Liver (tissue), 9 donors: ENCODE data around the gene NR2F1. TPM values are rescaled to one million over a fixed set of nuclear protein-coding genes. Genes with fewer than 3 reads are reported as not detected.

Experiments
- DNase-seq: peaks from one replicate; pipeline ENCODE4 v3.0.0-alpha.2; 2017; ENCODE audit warnings: low spot score
- H3K27ac ChIP-seq, 2 donors: one replicate each; pipeline ENCODE4 v1.7.0; 2013; ENCODE audit warnings: inconsistent platforms in 2 of 2, low read length in 2 of 2, control low read depth in 1 of 2, low read depth in 1 of 2, mild to moderate bottlenecking in 1 of 2
- H3K27me3 ChIP-seq, 4 donors: one replicate each; pipeline versions ENCODE4 v1.6.1 to v1.7.0; 2013; ENCODE audit warnings: low read length in 3 of 4, inconsistent platforms in 1 of 4, mild to moderate bottlenecking in 1 of 4, moderate library complexity in 1 of 4; ENCODE audit not compliant: control insufficient read depth in 4 of 4, insufficient read depth in 4 of 4
- H3K36me3 ChIP-seq, 4 donors: one replicate each; pipeline versions ENCODE4 v1.6.1 to v1.7.0; 2013; ENCODE audit warnings: low read length in 3 of 4, mild to moderate bottlenecking in 3 of 4, low read depth in 1 of 4, moderate library complexity in 1 of 4; ENCODE audit not compliant: control insufficient read depth in 4 of 4, insufficient read depth in 3 of 4
- H3K4me1 ChIP-seq, 4 donors: one replicate each; pipeline versions ENCODE4 v1.6.1 to v1.7.0; 2013; ENCODE audit warnings: low read length in 3 of 4, mild to moderate bottlenecking in 3 of 4, moderate library complexity in 1 of 4; ENCODE audit not compliant: control insufficient read depth in 4 of 4, insufficient read depth in 4 of 4
- H3K4me3 ChIP-seq, 3 donors: one replicate each; pipeline versions ENCODE4 v1.6.1 to v1.7.0; 2013; ENCODE audit warnings: low read length in 3 of 3, control low read depth in 1 of 3, low read depth in 1 of 3, mild to moderate bottlenecking in 1 of 3
- H3K9ac ChIP-seq, 2 donors: one replicate each; pipeline ENCODE4 v1.7.0; 2013; ENCODE audit warnings: low read length in 2 of 2, mild to moderate bottlenecking in 2 of 2, moderate library complexity in 2 of 2, control low read depth in 1 of 2, low read depth in 1 of 2
- H3K9me3 ChIP-seq, 4 donors: one replicate each; pipeline versions ENCODE4 v1.6.1 to v1.7.0; 2013; ENCODE audit warnings: low read length in 3 of 4; ENCODE audit not compliant: control insufficient read depth in 4 of 4
- EGR1 ChIP-seq, 2 donors: IDR thresholded peaks; 2 replicates each; pipeline ENCODE4 v1.6.1; 2016 to 2018; ENCODE audit warnings: antibody characterized with exemption in 2 of 2, low read depth in 2 of 2
- FOXA2 ChIP-seq: IDR thresholded peaks from 2 replicates; pipeline ENCODE4 v1.6.1; 2016; ENCODE audit warnings: antibody characterized with exemption
- GABPA ChIP-seq, 2 donors: IDR thresholded peaks in 1 of 2; conservative IDR thresholded peaks in 1 of 2; 2 replicates each; pipeline ENCODE4 v1.6.1; 2016; ENCODE audit warnings: antibody characterized with exemption in 2 of 2, mild to moderate bottlenecking in 1 of 2, moderate library complexity in 1 of 2
- HNF4A ChIP-seq, 2 donors: conservative IDR thresholded peaks; 2 replicates each; pipeline ENCODE4 v1.6.1; 2016; ENCODE audit warnings: antibody characterized with exemption in 2 of 2, mild to moderate bottlenecking in 2 of 2
- HNF4G ChIP-seq: IDR thresholded peaks from 2 replicates; pipeline ENCODE4 v1.6.1; 2016; ENCODE audit warnings: antibody characterized with exemption
- JUND ChIP-seq, 2 donors: IDR thresholded peaks; 2 replicates each; pipeline ENCODE4 v1.6.1; 2016; ENCODE audit warnings: antibody characterized with exemption in 2 of 2
- NR2F2 ChIP-seq: IDR thresholded peaks from 2 replicates; pipeline ENCODE4 v1.6.1; 2016; ENCODE audit warnings: antibody characterized with exemption
- RAD21 ChIP-seq, 2 donors: IDR thresholded peaks; 2 replicates each; pipeline ENCODE4 v1.6.1; 2016; ENCODE audit warnings: antibody characterized with exemption in 2 of 2, mild to moderate bottlenecking in 2 of 2
- RXRA ChIP-seq, 2 donors: IDR thresholded peaks; 2 replicates each; pipeline ENCODE4 v1.6.1; 2017 to 2018; ENCODE audit warnings: antibody characterized with exemption in 2 of 2, mild to moderate bottlenecking in 1 of 2
- TAF1 ChIP-seq: conservative IDR thresholded peaks from 2 replicates; pipeline ENCODE4 v1.6.1; 2016; ENCODE audit warnings: antibody characterized with exemption, mild to moderate bottlenecking
- YY1 ChIP-seq: IDR thresholded peaks from 2 replicates; pipeline ENCODE4 v1.6.1; 2016; ENCODE audit warnings: antibody characterized with exemption, mild to moderate bottlenecking
- WGBS: extraction: QIAGEN DNeasy Blood & Tissue Kit; methylation state at CpG from one replicate; pipeline ENCODE4 v1.1.7; 2013; 5-methylcytosine and 5-hydroxymethylcytosine counted together
- polyA plus RNA-seq, 2 donors: library from polyadenylated mRNA; stranded (reverse) in 1 of 2; unstranded in 1 of 2; fragments of 200-250 nt in 1 of 2; fragments of >200 nt in 1 of 2; fragmentation: Nextera tagmentation in 1 of 2; extraction: Ambion mirVana in 1 of 2; gene quantifications; one replicate each; pipeline versions ENCODE4 v1.2.1 to v1.2.3, GENCODE V29; 2013 to 2015
- total RNA-seq, 2 donors: library from RNA; depleted of rRNA; stranded (reverse); fragments of >200 nt; gene quantifications; one replicate each; pipeline ENCODE4 v1.2.3, GENCODE V29; 2014
- TF ChIP-seq, protein P1 (sequence below): IDR thresholded peaks from 2 replicates; pipeline ENCODE4 v1.6.1; 2016; ENCODE audit warnings: antibody characterized with exemption
- TF ChIP-seq, protein P2 (sequence below): fragments of 150-350 bp; IDR thresholded peaks from 2 replicates; pipeline ENCODE4 v1.5.1; 2017; ENCODE audit warnings: improper control_type of control experiment, low read depth, low read length; ENCODE audit not compliant: missing input control
- TF ChIP-seq, protein P3 (sequence below): IDR thresholded peaks from 2 replicates; pipeline ENCODE4 v1.6.1; 2016; ENCODE audit warnings: antibody characterized with exemption
- TF ChIP-seq, protein P4 (sequence below): IDR thresholded peaks from 2 replicates; pipeline ENCODE4 v1.6.1; 2016; ENCODE audit warnings: antibody characterized with exemption
- donor health status: healthy.
- donor health status: healthy.
- donor health status: healthy.
- donor health status: healthy.
- donor health status: healthy.

The NR2F1 gene
- total and polyA plus RNA-seq, 4 donors: 3.9 to 13.0 (median 10.6) TPM

DNA sequence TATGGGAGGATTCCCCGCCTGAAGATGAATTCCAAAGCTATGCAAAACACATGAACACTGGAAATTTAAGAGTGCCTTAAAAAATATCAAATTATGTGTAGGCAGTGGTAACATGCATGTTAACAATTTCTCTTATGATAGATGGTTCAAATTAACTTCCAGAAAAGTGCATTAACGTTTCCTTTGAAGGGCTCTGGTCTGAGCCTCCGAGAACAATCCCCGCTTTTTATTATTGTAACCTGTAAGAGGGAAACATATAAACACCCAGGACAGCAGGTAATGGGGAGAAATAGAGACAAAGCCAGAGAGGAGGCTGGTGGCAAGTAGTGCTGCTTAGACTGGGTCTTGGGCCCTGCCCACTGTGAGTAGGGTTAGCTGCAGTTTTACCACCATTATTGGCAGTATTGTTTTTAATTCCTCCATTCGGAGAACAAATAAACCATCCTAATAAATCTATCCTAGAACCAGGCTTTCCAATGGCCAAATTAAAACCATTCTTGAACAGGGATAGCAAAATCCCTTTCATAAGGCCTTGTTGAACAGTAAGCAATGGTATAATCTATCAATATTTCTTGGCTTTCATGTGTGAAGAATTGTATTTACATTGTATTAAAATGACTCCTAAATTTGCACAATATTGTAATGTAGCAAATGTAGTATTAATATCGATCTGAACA, 6.3 kb downstream of the NR2F1 start (continued):
- TF ChIP-seq, protein P1, sequence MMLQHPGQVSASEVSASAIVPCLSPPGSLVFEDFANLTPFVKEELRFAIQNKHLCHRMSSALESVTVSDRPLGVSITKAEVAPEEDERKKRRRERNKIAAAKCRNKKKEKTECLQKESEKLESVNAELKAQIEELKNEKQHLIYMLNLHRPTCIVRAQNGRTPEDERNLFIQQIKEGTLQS: no peak
- TF ChIP-seq, protein P2, sequence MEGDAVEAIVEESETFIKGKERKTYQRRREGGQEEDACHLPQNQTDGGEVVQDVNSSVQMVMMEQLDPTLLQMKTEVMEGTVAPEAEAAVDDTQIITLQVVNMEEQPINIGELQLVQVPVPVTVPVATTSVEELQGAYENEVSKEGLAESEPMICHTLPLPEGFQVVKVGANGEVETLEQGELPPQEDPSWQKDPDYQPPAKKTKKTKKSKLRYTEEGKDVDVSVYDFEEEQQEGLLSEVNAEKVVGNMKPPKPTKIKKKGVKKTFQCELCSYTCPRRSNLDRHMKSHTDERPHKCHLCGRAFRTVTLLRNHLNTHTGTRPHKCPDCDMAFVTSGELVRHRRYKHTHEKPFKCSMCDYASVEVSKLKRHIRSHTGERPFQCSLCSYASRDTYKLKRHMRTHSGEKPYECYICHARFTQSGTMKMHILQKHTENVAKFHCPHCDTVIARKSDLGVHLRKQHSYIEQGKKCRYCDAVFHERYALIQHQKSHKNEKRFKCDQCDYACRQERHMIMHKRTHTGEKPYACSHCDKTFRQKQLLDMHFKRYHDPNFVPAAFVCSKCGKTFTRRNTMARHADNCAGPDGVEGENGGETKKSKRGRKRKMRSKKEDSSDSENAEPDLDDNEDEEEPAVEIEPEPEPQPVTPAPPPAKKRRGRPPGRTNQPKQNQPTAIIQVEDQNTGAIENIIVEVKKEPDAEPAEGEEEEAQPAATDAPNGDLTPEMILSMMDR: no peak
- no peak for TF ChIP-seq HNF4A (conservative IDR thresholded peaks at IDR 0.05)
- TF ChIP-seq EGR1 (IDR thresholded peaks at IDR 0.05; ENCODE audit: low read depth in 2 of 2): no peak
- no peak for TF ChIP-seq JUND (IDR thresholded peaks at IDR 0.05)
- no peak for TF ChIP-seq RAD21 (IDR thresholded peaks at IDR 0.05)
- no peak for TF ChIP-seq GABPA (IDR thresholded peaks at IDR 0.05 in 1 of 2, conservative IDR thresholded peaks at IDR 0.05 in 1 of 2)

DNA sequence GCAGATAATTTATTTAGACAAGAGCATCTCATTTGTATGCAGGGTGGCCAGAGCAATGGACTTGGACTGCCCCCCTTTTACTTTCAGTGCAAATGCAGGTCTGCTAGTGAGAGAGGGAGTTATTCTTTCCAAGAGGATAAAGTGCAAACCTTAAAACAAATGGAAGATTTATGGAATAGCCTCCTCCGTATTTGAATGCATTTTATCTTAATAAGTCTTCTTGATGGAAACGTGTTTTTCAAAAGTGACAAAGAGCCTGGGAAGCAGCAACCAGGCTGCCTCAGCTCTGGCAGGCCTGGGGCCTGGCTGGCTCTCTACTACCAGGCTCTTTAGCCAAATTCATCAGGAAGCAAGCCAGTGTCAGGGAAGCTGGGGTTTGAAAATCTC, 6.8 kb downstream of the NR2F1 start:
- Histone ChIP-seq H3K4me3 (no peak overlapping the region), H3K4me1 (peaks cover 0 to 8% (median 3%) of the 10 kb centered on the region in 4 donors), H3K27ac (no peak overlapping the region), H3K9me3 (no peaks in the 10 kb centered on the region), H3K36me3 (no peaks in the 10 kb centered on the region), H3K27me3 (peaks cover 0 to 2% (median 0%) of the 10 kb centered on the region in 4 donors), H3K9ac (no peak overlapping the region)
- TF ChIP-seq, protein P2: no peak
- TF ChIP-seq, protein P3, sequence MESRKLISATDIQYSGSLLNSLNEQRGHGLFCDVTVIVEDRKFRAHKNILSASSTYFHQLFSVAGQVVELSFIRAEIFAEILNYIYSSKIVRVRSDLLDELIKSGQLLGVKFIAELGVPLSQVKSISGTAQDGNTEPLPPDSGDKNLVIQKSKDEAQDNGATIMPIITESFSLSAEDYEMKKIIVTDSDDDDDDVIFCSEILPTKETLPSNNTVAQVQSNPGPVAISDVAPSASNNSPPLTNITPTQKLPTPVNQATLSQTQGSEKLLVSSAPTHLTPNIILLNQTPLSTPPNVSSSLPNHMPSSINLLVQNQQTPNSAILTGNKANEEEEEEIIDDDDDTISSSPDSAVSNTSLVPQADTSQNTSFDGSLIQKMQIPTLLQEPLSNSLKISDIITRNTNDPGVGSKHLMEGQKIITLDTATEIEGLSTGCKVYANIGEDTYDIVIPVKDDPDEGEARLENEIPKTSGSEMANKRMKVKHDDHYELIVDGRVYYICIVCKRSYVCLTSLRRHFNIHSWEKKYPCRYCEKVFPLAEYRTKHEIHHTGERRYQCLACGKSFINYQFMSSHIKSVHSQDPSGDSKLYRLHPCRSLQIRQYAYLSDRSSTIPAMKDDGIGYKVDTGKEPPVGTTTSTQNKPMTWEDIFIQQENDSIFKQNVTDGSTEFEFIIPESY: no peak
- TF ChIP-seq TAF1 (no peak), YY1 (no peak), JUND (IDR thresholded peaks at IDR 0.05) (no peak), GABPA (IDR thresholded peaks at IDR 0.05 in 1 of 2, conservative IDR thresholded peaks at IDR 0.05 in 1 of 2) (no peak), RXRA (IDR thresholded peaks at IDR 0.05) (no peak)
- TF ChIP-seq, protein P4, sequence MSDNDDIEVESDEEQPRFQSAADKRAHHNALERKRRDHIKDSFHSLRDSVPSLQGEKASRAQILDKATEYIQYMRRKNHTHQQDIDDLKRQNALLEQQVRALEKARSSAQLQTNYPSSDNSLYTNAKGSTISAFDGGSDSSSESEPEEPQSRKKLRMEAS: no peak
- no peak for DNase-seq
- 72% methylated on average over 2 of the region's 2 CpGs for WGBS

- Histone ChIP-seq H3K27me3 (peaks cover 0 to 3% (median under 1%) of the 10 kb centered on the region in 4 donors), H3K4me3 (no peak overlapping the region), H3K9ac (no peak overlapping the region), H3K27ac (no peak overlapping the region), H3K4me1 (peaks cover 0 to 5% (median 0%) of the 10 kb centered on the region in 4 donors), H3K9me3 (no peaks in the 10 kb centered on the region), H3K36me3 (no peaks in the 10 kb centered on the region)
- no peak for DNase-seq
- WGBS: 68% methylated on average over 3 of the region's 3 CpGs
- TF ChIP-seq HNF4G (no peak), FOXA2 (no peak), NR2F2 (no peak), TAF1 (no peak), HNF4A (conservative IDR thresholded peaks at IDR 0.05) (no peak), RXRA (IDR thresholded peaks at IDR 0.05) (no peak), EGR1 (IDR thresholded peaks at IDR 0.05; ENCODE audit: low read depth in 2 of 2) (no peak), YY1 (no peak)
- TF ChIP-seq, protein P3: no peak
- TF ChIP-seq, protein P2: no peak
Measured at GRCh38 chr5:93590493-93590892, 7.5 kb downstream of the NR2F1 start.
